HEK293 (cell line): ENCODE results near the gene GNB2.

Experiments
- BCL11A ChIP-seq: fragments of 450-650 bp; formaldehyde crosslinking; IDR thresholded peaks from 2 replicates; pipeline ENCODE4 v1.5.1; 2016; ENCODE audit warnings: low read depth, missing biosample characterization, missing genetic modification characterization
- REPIN1 ChIP-seq: fragments of 450-650 bp; formaldehyde crosslinking; IDR thresholded peaks from 2 replicates; pipeline ENCODE4 v1.5.1; 2017; ENCODE audit warnings: missing biosample characterization, missing genetic modification characterization, low read depth
- ZNF175 ChIP-seq: fragments of 450-650 bp; formaldehyde crosslinking; IDR thresholded peaks from 2 replicates; pipeline ENCODE4 v1.5.1; 2016; ENCODE audit warnings: missing biosample characterization, missing genetic modification characterization
- ZNF335 ChIP-seq: fragments of 450-650 bp; formaldehyde crosslinking; conservative IDR thresholded peaks from 2 replicates; pipeline ENCODE4 v1.5.1; 2016; ENCODE audit warnings: missing biosample characterization, missing genetic modification characterization
- TF ChIP-seq, protein P1 (sequence below): fragments of 450-650 bp; formaldehyde crosslinking; IDR thresholded peaks from 2 replicates; pipeline ENCODE4 v1.5.1; 2016; ENCODE audit warnings: missing biosample characterization, missing genetic modification characterization
- TF ChIP-seq, protein P2 (sequence below): fragments of 450-650 bp; formaldehyde crosslinking; IDR thresholded peaks from 2 replicates; pipeline ENCODE4 v1.5.1; 2016; ENCODE audit warnings: missing biosample characterization, missing genetic modification characterization
- TF ChIP-seq, protein P3 (sequence below): sonication (generic); formaldehyde crosslinking; IDR thresholded peaks from 2 replicates; pipeline ENCODE4 v1.8.1; 2022; ENCODE audit warnings: mild to moderate bottlenecking, moderate library complexity, missing genetic modification reagents
- TF ChIP-seq, protein P4 (sequence below): fragments of 450-650 bp; formaldehyde crosslinking; IDR thresholded peaks from 2 replicates; pipeline ENCODE4 v1.5.1; 2016; ENCODE audit warnings: missing biosample characterization, missing genetic modification characterization
- TF ChIP-seq, protein P5 (sequence below): fragments of 450-650 bp; formaldehyde crosslinking; IDR thresholded peaks from 2 replicates; pipeline ENCODE4 v1.5.1; 2017; ENCODE audit warnings: missing biosample characterization, missing genetic modification characterization
- TF ChIP-seq, protein P6 (sequence below): fragments of 450-650 bp; formaldehyde crosslinking; IDR thresholded peaks from 2 replicates; pipeline ENCODE4 v1.5.1; 2016; ENCODE audit warnings: missing biosample characterization, missing genetic modification characterization

DNA sequence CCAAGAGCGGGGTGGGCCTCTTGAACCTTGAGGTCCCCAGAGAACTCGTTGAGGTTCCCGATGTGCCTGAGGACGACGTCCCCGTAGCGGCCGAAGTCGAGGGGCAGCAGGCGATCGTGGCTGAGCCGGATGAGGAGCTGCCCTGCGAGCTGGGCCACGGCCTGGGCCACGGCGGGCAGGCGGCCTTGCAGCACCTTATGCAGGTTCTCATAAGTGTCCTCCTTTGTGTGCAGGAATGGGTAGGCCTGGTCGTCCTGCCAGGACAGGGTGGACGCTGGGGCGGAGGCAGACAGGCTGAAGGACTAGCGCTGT, 46.3 kb upstream of the GNB2 start:
- TF ChIP-seq, protein P1, sequence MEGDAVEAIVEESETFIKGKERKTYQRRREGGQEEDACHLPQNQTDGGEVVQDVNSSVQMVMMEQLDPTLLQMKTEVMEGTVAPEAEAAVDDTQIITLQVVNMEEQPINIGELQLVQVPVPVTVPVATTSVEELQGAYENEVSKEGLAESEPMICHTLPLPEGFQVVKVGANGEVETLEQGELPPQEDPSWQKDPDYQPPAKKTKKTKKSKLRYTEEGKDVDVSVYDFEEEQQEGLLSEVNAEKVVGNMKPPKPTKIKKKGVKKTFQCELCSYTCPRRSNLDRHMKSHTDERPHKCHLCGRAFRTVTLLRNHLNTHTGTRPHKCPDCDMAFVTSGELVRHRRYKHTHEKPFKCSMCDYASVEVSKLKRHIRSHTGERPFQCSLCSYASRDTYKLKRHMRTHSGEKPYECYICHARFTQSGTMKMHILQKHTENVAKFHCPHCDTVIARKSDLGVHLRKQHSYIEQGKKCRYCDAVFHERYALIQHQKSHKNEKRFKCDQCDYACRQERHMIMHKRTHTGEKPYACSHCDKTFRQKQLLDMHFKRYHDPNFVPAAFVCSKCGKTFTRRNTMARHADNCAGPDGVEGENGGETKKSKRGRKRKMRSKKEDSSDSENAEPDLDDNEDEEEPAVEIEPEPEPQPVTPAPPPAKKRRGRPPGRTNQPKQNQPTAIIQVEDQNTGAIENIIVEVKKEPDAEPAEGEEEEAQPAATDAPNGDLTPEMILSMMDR (tag by site-specific recombination), result no peak
- TF ChIP-seq, protein P2, sequence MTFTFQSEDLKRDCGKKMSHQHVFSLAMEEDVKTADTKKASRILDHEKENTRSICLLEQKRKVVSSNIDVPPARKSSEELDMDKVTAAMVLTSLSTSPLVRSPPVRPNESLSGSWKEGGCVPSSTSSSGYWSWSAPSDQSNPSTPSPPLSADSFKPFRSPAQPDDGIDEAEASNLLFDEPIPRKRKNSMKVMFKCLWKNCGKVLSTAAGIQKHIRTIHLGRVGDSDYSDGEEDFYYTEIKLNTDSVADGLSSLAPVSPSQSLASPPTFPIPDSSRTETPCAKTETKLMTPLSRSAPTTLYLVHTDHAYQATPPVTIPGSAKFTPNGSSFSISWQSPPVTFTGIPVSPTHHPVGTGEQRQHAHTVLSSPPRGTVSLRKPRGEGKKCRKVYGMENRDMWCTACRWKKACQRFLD, result no peak
- TF ChIP-seq REPIN1 (tag by site-specific recombination), result no peak
- TF ChIP-seq, protein P3, sequence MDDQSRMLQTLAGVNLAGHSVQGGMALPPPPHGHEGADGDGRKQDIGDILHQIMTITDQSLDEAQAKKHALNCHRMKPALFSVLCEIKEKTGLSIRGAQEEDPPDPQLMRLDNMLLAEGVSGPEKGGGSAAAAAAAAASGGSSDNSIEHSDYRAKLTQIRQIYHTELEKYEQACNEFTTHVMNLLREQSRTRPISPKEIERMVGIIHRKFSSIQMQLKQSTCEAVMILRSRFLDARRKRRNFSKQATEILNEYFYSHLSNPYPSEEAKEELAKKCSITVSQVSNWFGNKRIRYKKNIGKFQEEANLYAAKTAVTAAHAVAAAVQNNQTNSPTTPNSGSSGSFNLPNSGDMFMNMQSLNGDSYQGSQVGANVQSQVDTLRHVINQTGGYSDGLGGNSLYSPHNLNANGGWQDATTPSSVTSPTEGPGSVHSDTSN (CRISPR knock-in tag), result no peak
- no peak for TF ChIP-seq ZNF335 (tag by site-specific recombination)
- TF ChIP-seq, protein P4, sequence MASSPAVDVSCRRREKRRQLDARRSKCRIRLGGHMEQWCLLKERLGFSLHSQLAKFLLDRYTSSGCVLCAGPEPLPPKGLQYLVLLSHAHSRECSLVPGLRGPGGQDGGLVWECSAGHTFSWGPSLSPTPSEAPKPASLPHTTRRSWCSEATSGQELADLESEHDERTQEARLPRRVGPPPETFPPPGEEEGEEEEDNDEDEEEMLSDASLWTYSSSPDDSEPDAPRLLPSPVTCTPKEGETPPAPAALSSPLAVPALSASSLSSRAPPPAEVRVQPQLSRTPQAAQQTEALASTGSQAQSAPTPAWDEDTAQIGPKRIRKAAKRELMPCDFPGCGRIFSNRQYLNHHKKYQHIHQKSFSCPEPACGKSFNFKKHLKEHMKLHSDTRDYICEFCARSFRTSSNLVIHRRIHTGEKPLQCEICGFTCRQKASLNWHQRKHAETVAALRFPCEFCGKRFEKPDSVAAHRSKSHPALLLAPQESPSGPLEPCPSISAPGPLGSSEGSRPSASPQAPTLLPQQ (tag by site-specific recombination), result no peak
- TF ChIP-seq ZNF175 (tag by site-specific recombination), result no peak
- TF ChIP-seq, protein P5, sequence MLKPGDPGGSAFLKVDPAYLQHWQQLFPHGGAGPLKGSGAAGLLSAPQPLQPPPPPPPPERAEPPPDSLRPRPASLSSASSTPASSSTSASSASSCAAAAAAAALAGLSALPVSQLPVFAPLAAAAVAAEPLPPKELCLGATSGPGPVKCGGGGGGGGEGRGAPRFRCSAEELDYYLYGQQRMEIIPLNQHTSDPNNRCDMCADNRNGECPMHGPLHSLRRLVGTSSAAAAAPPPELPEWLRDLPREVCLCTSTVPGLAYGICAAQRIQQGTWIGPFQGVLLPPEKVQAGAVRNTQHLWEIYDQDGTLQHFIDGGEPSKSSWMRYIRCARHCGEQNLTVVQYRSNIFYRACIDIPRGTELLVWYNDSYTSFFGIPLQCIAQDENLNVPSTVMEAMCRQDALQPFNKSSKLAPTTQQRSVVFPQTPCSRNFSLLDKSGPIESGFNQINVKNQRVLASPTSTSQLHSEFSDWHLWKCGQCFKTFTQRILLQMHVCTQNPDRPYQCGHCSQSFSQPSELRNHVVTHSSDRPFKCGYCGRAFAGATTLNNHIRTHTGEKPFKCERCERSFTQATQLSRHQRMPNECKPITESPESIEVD (tag by site-specific recombination), result no peak
- TF ChIP-seq, protein P6, sequence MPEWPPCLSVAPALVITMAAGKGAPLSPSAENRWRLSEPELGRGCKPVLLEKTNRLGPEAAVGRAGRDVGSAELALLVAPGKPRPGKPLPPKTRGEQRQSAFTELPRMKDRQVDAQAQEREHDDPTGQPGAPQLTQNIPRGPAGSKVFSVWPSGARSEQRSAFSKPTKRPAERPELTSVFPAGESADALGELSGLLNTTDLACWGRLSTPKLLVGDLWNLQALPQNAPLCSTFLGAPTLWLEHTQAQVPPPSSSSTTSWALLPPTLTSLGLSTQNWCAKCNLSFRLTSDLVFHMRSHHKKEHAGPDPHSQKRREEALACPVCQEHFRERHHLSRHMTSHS (tag by site-specific recombination), result no peak
- TF ChIP-seq BCL11A (tag by site-specific recombination), result no peak
